ENCODE data around the gene MTA3. TPM values are rescaled to one million over a fixed set of nuclear protein-coding genes. Genes with fewer than 3 reads are reported as not detected.

MTA3 gene
- total RNA-seq, 1 experiment from 2014 or later: 57.1 TPM

DNA sequence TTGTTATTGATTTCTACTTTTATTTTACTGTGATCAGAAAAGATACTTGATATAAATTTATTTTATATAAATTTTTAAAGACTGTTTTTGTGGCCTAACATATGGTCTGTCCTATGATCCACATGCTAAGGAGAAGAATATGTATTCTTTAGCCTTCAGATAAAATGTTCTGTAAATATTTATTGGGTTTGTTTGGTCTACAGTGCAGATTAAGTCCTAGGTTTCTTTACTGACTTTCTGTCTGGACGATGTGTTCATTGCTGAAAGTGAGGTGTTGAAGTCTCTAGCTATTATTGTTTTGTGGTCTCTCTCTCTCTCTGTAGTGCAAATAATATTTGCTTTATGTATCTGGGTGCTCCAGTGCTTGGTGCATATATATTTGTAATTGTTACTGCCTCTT lies 165.4 kb downstream of the MTA3 start:
- no TSS peak for BruUV-seq (replicated peaks)
- intact Hi-C loops (cut with micrococcal nuclease; ENCODE audit: unreplicated experiment): no loop called here
- DNase-seq (ENCODE audit: low spot score): no peak
- POLR2A ChIA-PET (ENCODE audit: low non-redundant PET): no interaction called here
- Histone ChIP-seq H3K4me3 (ENCODE audit: low read depth, low read length, poor library complexity, severe bottlenecking) (no peak overlapping the region), H3K9me3 (ENCODE audit: low read depth, low read length, poor library complexity, severe bottlenecking) (peaks cover 14% of the 10 kb centered on the region), H3K27ac (ENCODE audit: low read depth, low read length, poor library complexity, severe bottlenecking) (no peak overlapping the region), H3K36me3 (ENCODE audit: insufficient read depth, low read length, poor library complexity, severe bottlenecking) (no peaks in the 10 kb centered on the region), H3K27me3 (replicated peaks; ENCODE audit: insufficient read depth, low read depth, low read length, poor library complexity) (no peaks in the 10 kb centered on the region), H3K4me1 (ENCODE audit: insufficient read depth, low read length, poor library complexity, severe bottlenecking) (no peaks in the 10 kb centered on the region)
- CTCF ChIA-PET: no interaction called here
- TF ChIP-seq, protein P1, sequence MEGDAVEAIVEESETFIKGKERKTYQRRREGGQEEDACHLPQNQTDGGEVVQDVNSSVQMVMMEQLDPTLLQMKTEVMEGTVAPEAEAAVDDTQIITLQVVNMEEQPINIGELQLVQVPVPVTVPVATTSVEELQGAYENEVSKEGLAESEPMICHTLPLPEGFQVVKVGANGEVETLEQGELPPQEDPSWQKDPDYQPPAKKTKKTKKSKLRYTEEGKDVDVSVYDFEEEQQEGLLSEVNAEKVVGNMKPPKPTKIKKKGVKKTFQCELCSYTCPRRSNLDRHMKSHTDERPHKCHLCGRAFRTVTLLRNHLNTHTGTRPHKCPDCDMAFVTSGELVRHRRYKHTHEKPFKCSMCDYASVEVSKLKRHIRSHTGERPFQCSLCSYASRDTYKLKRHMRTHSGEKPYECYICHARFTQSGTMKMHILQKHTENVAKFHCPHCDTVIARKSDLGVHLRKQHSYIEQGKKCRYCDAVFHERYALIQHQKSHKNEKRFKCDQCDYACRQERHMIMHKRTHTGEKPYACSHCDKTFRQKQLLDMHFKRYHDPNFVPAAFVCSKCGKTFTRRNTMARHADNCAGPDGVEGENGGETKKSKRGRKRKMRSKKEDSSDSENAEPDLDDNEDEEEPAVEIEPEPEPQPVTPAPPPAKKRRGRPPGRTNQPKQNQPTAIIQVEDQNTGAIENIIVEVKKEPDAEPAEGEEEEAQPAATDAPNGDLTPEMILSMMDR (conservative IDR thresholded peaks at IDR 0.05; ENCODE audit: low read depth, low read length): no peak
- no peak for TF ChIP-seq EZH2 (IDR thresholded peaks at IDR 0.05; ENCODE audit: borderline replicate concordance, low read depth, low read length, poor library complexity, severe bottlenecking)

DNA sequence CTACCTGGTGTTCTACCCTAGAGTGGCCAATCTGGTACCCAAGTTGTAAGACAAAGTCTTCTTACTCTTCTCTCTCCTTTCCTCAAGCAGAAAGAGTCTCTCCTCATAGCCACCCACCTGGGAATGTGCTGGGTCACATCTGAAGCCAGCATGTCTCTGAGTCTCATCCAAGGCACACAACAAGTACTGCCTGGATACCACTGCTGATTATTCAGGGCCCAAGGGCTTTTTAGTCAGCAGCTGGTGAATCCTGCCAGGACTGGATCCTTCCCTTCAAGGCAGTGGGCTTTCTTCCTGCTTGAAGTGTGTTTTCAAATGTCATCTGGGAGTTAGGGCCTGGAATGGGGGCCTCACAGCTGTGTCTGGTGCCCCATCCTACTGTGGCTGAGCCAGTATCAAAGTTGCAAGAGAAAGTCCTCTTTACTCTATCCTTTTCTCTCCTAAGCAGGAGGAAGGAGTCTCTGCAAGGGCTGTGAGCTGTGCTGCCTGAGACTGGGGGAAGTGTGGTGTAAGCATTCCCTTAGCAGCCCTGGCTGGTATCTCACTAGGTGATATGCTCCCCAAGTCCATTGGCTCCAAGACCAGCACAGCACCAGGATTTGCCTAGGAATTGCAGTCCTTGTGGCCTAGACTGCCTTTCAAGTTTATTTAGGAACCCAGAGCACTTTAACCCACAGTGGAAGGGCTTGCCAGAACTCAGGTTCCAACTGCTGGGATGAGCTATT lies 168.3 kb downstream of the MTA3 start:
- ChIA-PET CTCF (no interaction called here), POLR2A (ENCODE audit: low non-redundant PET) (no interaction called here)
- Histone ChIP-seq H3K4me1 (ENCODE audit: insufficient read depth, low read length, poor library complexity, severe bottlenecking) (no peaks in the 10 kb centered on the region), H3K9me3 (ENCODE audit: low read depth, low read length, poor library complexity, severe bottlenecking) (peaks cover 9% of the 10 kb centered on the region), H3K27me3 (replicated peaks; ENCODE audit: insufficient read depth, low read depth, low read length, poor library complexity) (no peaks in the 10 kb centered on the region), H3K4me3 (ENCODE audit: low read depth, low read length, poor library complexity, severe bottlenecking) (no peak overlapping the region), H3K27ac (ENCODE audit: low read depth, low read length, poor library complexity, severe bottlenecking) (no peak overlapping the region), H3K36me3 (ENCODE audit: insufficient read depth, low read length, poor library complexity, severe bottlenecking) (no peaks in the 10 kb centered on the region)
- intact Hi-C loops (cut with micrococcal nuclease; ENCODE audit: unreplicated experiment): no loop called here
- TF ChIP-seq EZH2 (IDR thresholded peaks at IDR 0.05; ENCODE audit: borderline replicate concordance, low read depth, low read length, poor library complexity, severe bottlenecking): no peak
- TF ChIP-seq, protein P1 (conservative IDR thresholded peaks at IDR 0.05; ENCODE audit: low read depth, low read length): no peak
- no TSS peak for BruUV-seq (replicated peaks)
- DNase-seq (ENCODE audit: low spot score): no peak

DNA sequence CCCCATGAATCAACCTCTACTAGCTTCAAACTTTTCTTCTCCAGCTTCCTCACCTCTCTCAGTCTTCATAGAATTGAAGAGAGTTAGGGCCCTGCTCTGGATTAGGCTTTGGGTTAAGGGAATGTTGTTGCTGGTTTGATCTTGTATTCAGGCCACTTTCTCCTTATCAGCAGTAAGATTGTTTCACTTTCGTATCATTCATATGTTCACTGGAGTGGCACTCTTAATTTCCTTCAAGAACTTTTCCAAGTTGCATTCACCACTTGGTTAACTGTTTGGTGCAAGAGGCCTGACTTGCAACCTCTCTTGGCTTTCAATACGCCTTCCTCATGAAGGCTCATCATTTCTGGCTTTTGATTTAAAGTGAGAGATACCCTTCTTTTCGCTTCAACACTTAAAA lies 172.7 kb downstream of the MTA3 start:
- POLR2A ChIA-PET (ENCODE audit: low non-redundant PET): interaction anchor here (0.5 kb wide), 1 partner anchor 486 kb away, joined by 4 read pairs; no protein-coding TSS in a partner anchor
- no peak overlapping the region for H3K4me3 ChIP-seq (ENCODE audit: low read depth, low read length, poor library complexity, severe bottlenecking)
- BruUV-seq (replicated peaks): no TSS peak

More for the DNA sequence above, 172.7 kb downstream of the MTA3 start:
- no peak for DNase-seq (ENCODE audit: low spot score)
- Histone ChIP-seq H3K27ac (ENCODE audit: low read depth, low read length, poor library complexity, severe bottlenecking) (no peak overlapping the region), H3K4me1 (ENCODE audit: insufficient read depth, low read length, poor library complexity, severe bottlenecking) (no peaks in the 10 kb centered on the region), H3K9me3 (ENCODE audit: low read depth, low read length, poor library complexity, severe bottlenecking) (peaks cover 4% of the 10 kb centered on the region), H3K27me3 (replicated peaks; ENCODE audit: insufficient read depth, low read depth, low read length, poor library complexity) (no peaks in the 10 kb centered on the region), H3K36me3 (ENCODE audit: insufficient read depth, low read length, poor library complexity, severe bottlenecking) (no peaks in the 10 kb centered on the region)
- intact Hi-C loops (cut with micrococcal nuclease; ENCODE audit: unreplicated experiment): no loop called here
- TF ChIP-seq EZH2 (IDR thresholded peaks at IDR 0.05; ENCODE audit: borderline replicate concordance, low read depth, low read length, poor library complexity, severe bottlenecking): no peak
- TF ChIP-seq, protein P1 (conservative IDR thresholded peaks at IDR 0.05; ENCODE audit: low read depth, low read length): no peak
- CTCF ChIA-PET: no interaction called here

Measured in A673 (cell line).